Upper lobe of left lung (tissue), 6 donors: ENCODE measurements around the gene MMAB. TPM values are rescaled to one million over a fixed set of nuclear protein-coding genes. Genes with fewer than 3 reads are reported as not detected.

Source experiments
- ATAC-seq, 2 donors: fragments of 200-7000 bp; cut with Tn5 transposase; one replicate each; pipeline ENCODE4 v1.9.1; 2022; ENCODE audit warnings: mild to moderate bottlenecking in 2 of 2, moderate library complexity in 2 of 2; ENCODE audit not compliant: low FRiP score in 2 of 2
- DNase-seq, 2 donors: peaks; one replicate each; pipeline ENCODE4 v3.0.0-alpha.2; 2019 to 2020
- H3K27ac ChIP-seq, 4 donors: fragments of 200-600 bp; sonication (generic); one replicate each; pipeline ENCODE4 v1.5.1; 2016 to 2019
- H3K27me3 ChIP-seq, 4 donors: fragments of 200-600 bp; sonication (generic); one replicate each; pipeline ENCODE4 v1.5.1; 2017 to 2019
- H3K36me3 ChIP-seq, 4 donors: fragments of 200-600 bp; sonication (generic); one replicate each; pipeline ENCODE4 v1.5.1; 2016 to 2019
- H3K4me1 ChIP-seq, 4 donors: fragments of 200-600 bp; sonication (generic); one replicate each; pipeline ENCODE4 v1.5.1; 2018 to 2019
- H3K4me3 ChIP-seq, 4 donors: fragments of 200-600 bp; sonication (generic); one replicate each; pipeline ENCODE4 v1.5.1; 2017 to 2019; ENCODE audit warnings: mild to moderate bottlenecking in 2 of 4, moderate library complexity in 1 of 4
- H3K9me3 ChIP-seq, 4 donors: fragments of 200-600 bp; sonication (generic); one replicate each; pipeline ENCODE4 v1.5.1; 2018 to 2019
- CTCF ChIP-seq, 6 experiments: fragments of 450-650 bp in 4 of 6; fragments of 200-600 bp in 2 of 6; sonication (generic) in 2 of 6; IDR thresholded peaks; one replicate each; pipeline ENCODE4 v1.5.1; 2016 to 2019; ENCODE audit warnings: antibody characterized with exemption in 6 of 6
- EP300 ChIP-seq, 4 donors: sonication (generic); formaldehyde crosslinking; IDR thresholded peaks; one replicate each; pipeline ENCODE4 v1.5.1; 2017; ENCODE audit warnings: antibody characterized with exemption in 4 of 4, control low read depth in 2 of 4
- POLR2A ChIP-seq, 4 donors: fragments of 450-650 bp; IDR thresholded peaks; one replicate each; pipeline ENCODE4 v1.5.1; 2016 to 2017; ENCODE audit warnings: antibody characterized with exemption in 4 of 4, mild to moderate bottlenecking in 2 of 4
- POLR2AphosphoS5 ChIP-seq, 2 donors: sonication (generic); formaldehyde crosslinking; IDR thresholded peaks; one replicate each; pipeline ENCODE4 v1.5.1; 2017; ENCODE audit warnings: antibody characterized with exemption in 2 of 2
- WGBS, 2 donors: methylation state at CpG; one replicate each; pipeline ENCODE4 v1.1.5; 2017 to 2018; 5-methylcytosine and 5-hydroxymethylcytosine counted together
- total RNA-seq, 6 donors: library from RNA; depleted of rRNA in 4 of 6; stranded (reverse); fragments of >200 nt in 4 of 6; gene quantifications; one replicate each; pipeline versions ENCODE4 v1.1.0 to v1.2.1, GENCODE V29; 2016 to 2021
- donor health status: DM: no; HTN: no; CAD: no; lungs with moderate emphysema.
- donor health status: DM: no; HTN: yes; CAD: no; lungs with severe emphysema.

MMAB gene
- total RNA-seq, 6 donors from 2014 or later: 14.9 to 68.8 (median 39.2) TPM

GRCh38 chr12:109541413-109541726, 31.9 kb downstream of the MMAB start:
- no peak for ATAC-seq
- no peak for TF ChIP-seq EP300 (IDR thresholded peaks at IDR 0.05)
- Histone ChIP-seq H3K36me3 (peaks cover 0 to 6% (median 0%) of the 10 kb centered on the region in 4 donors), H3K27me3 (no peaks in the 10 kb centered on the region), H3K9me3 (no peaks in the 10 kb centered on the region), H3K4me3 (no peak overlapping the region), H3K4me1 (peaks cover 0 to 5% (median 2%) of the 10 kb centered on the region in 4 donors), H3K27ac (no peak overlapping the region)
- WGBS, 2 donors: 60 to 85% methylated on average over 4 of the region's 4 CpGs
- no peak for DNase-seq

GRCh38 chr12:109540526-109541412, 32.5 kb downstream of the MMAB start:
- 87 to 89% methylated on average over 13 to 16 of the region's 16 CpGs for WGBS, 2 donors
- no peak for DNase-seq
- H3K9me3 ChIP-seq: no peaks in the 10 kb centered on the region
- H3K4me1 ChIP-seq: peaks cover 0 to 5% (median 2%) of the 10 kb centered on the region in 4 donors
- H3K27me3 ChIP-seq: no peaks in the 10 kb centered on the region
- H3K36me3 ChIP-seq: peaks cover 0 to 8% (median 0%) of the 10 kb centered on the region in 4 donors
- TF ChIP-seq EP300 (IDR thresholded peaks at IDR 0.05): no peak
- TF ChIP-seq CTCF (IDR thresholded peaks at IDR 0.05): no peak
- no peak for TF ChIP-seq POLR2AphosphoS5 (IDR thresholded peaks at IDR 0.05)
- TF ChIP-seq POLR2A (IDR thresholded peaks at IDR 0.05): no peak
- no peak overlapping the region for H3K27ac ChIP-seq
- no peak for ATAC-seq
- H3K4me3 ChIP-seq: no peak overlapping the region

DNA sequence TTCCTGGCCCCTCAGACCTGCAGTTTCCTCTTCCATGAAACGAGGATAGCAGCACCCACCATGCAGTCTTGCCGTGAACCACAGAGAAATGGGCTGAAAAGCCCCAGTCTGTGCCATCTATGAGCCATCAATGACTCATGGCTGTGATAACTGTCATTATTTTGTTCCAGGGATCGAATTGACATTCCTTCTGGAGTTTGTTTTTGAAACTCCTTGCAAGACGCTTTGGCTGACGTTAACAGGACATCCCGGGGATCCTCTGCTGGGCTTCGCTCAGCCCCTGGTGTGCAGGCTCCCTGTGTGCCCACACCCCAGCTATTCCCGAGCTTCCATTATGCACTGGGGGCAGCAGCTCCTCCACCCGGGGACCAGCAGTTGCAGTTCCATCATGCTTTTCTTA, 33.8 kb downstream of the MMAB start:
- Histone ChIP-seq H3K27ac (no peak overlapping the region), H3K36me3 (peaks cover 1 to 21% (median 8%) of the 10 kb centered on the region in 4 donors), H3K4me3 (no peak overlapping the region), H3K9me3 (no peaks in the 10 kb centered on the region), H3K27me3 (no peaks in the 10 kb centered on the region), H3K4me1 (no peaks in the 10 kb centered on the region)
- WGBS, 2 donors: 69 to 72% methylated on average over 9 of the region's 9 CpGs
- DNase-seq (no peak), ATAC-seq (no peak)
- TF ChIP-seq EP300 (IDR thresholded peaks at IDR 0.05) (no peak), POLR2A (IDR thresholded peaks at IDR 0.05) (no peak), POLR2AphosphoS5 (IDR thresholded peaks at IDR 0.05) (no peak), CTCF (IDR thresholded peaks at IDR 0.05) (no peak)

DNA sequence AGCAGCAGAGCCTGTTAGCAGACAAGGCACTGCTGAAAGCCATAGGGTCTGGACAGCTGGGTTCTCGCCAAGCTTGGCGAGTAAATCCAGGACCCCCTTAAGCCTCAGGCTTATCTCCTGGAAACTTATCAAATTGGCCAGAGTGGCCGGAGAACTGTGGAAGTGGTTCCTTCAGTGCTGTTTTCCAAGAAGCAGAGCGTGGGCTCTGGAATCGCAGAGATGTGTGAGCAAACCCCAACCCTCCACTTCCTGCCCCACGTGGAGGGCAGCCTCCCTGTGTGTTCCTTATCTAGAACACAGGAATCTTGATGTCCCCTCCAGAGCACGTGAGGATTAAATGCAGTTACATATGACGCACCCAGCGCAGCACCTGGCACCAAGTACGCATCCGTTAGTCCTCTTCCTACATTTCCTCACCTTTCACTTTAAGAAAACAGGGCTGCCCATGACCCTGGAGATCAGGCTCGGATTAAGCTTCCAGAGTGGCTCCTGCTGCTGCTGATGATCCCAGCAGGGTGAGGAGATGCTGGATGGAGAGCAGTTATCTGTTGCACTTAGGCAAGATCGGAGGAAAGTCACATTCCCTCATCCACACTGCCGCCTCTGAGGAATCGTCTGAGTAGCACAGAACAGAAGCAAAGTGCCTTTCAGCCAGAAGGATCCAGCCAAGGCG, 35.0 kb downstream of the MMAB start:
- DNase-seq (no peak), ATAC-seq (no peak)
- TF ChIP-seq CTCF (IDR thresholded peaks at IDR 0.05): no peak
- no peak for TF ChIP-seq EP300 (IDR thresholded peaks at IDR 0.05)
- TF ChIP-seq POLR2AphosphoS5 (IDR thresholded peaks at IDR 0.05): no peak
- TF ChIP-seq POLR2A (IDR thresholded peaks at IDR 0.05): no peak
- no peaks in the 10 kb centered on the region for H3K27me3 ChIP-seq
- H3K27ac ChIP-seq: no peak overlapping the region
- H3K4me1 ChIP-seq: no peaks in the 10 kb centered on the region
- no peak overlapping the region for H3K4me3 ChIP-seq
- no peaks in the 10 kb centered on the region for H3K9me3 ChIP-seq
- H3K36me3 ChIP-seq: peaks cover 7 to 33% (median 17%) of the 10 kb centered on the region in 4 donors
- 81 to 84% methylated on average over 15 to 16 of the region's 16 CpGs for WGBS, 2 donors

GRCh38 chr12:109537136-109537535, 36.2 kb downstream of the MMAB start:
- Histone ChIP-seq H3K27ac (no peak overlapping the region), H3K4me3 (no peak overlapping the region), H3K36me3 (peaks cover 8 to 44% (median 27%) of the 10 kb centered on the region in 4 donors), H3K9me3 (no peaks in the 10 kb centered on the region), H3K27me3 (no peaks in the 10 kb centered on the region), H3K4me1 (no peaks in the 10 kb centered on the region)
- 86 to 95% methylated on average over 5 to 8 of the region's 8 CpGs for WGBS, 2 donors
- TF ChIP-seq POLR2AphosphoS5 (IDR thresholded peaks at IDR 0.05): no peak
- no peak for TF ChIP-seq POLR2A (IDR thresholded peaks at IDR 0.05)
- TF ChIP-seq EP300 (IDR thresholded peaks at IDR 0.05): no peak
- ATAC-seq: no peak
- DNase-seq: no peak
